HG03432 (cell line): Measurements from ENCODE around the gene NEU4.

ENCODE experiments used
- ATAC-seq: cut with Tn5 transposase; IDR thresholded peaks from one replicate; pipeline ENCODE4 v1.9.1; 2021; ENCODE audit warnings: mild to moderate bottlenecking, moderate library complexity; ENCODE audit not compliant: unreplicated experiment

NEU4 gene

GRCh38 chr2:241850544-241851324 is 41.7 kb downstream of the NEU4 start:
- ATAC-seq: no peak

- ATAC-seq: no peak
These were observed 42.5 kb downstream of the NEU4 start for GRCh38 chr2:241851325-241852115.

GRCh38 chr2:241852116-241852980 is 43.4 kb downstream of the NEU4 start:
- no peak for ATAC-seq

- no peak for ATAC-seq
These were observed 44.1 kb downstream of the NEU4 start for GRCh38 chr2:241852981-241853631.

GRCh38 chr2:241853651-241854341 is 44.8 kb downstream of the NEU4 start:
- no peak for ATAC-seq

GRCh38 chr2:241854342-241855244 is 45.6 kb downstream of the NEU4 start:
- ATAC-seq: no peak

GRCh38 chr2:241855245-241855887 is 46.4 kb downstream of the NEU4 start:
- no peak for ATAC-seq

GRCh38 chr2:241855888-241856422 is 47.0 kb downstream of the NEU4 start:
- no peak for ATAC-seq

GRCh38 chr2:241857041-241857541 is 48.1 kb downstream of the NEU4 start:
- no peak for ATAC-seq

GRCh38 chr2:241857572-241858121 is 48.7 kb downstream of the NEU4 start:
- ATAC-seq: no peak

GRCh38 chr2:241858206-241859016 is 49.4 kb downstream of the NEU4 start, which contains the start of gene PDCD1:
Gene PDCD1, minus strand, starts transcription at chr2:241858894. Its CDS starts 56 bp downstream, at chr2:241858838.
- peak; percentile 44 for ATAC-seq

- ATAC-seq: peak; percentile 20
These were observed 50.0 kb downstream of the NEU4 start for GRCh38 chr2:241859017-241859435.

GRCh38 chr2:241859436-241860183 is 50.6 kb downstream of the NEU4 start:
- peak; percentile 48 for ATAC-seq

GRCh38 chr2:241860184-241861078 is 51.4 kb downstream of the NEU4 start:
- peak; percentile 11 for ATAC-seq

GRCh38 chr2:241861264-241861663 is 52.3 kb downstream of the NEU4 start:
- ATAC-seq: no peak
